H9 (cell line): Measurements from ENCODE around the gene FHOD3. TPM values are rescaled to one million over a fixed set of nuclear protein-coding genes. Genes with fewer than 3 reads are reported as not detected.

Source experiments
- DNase-seq: peaks from one replicate; pipeline ENCODE4 v3.0.0-alpha.2; 2017
- H2AFZ ChIP-seq: one replicate; pipeline ENCODE4 v1.6.1; 2013; ENCODE audit warnings: mild to moderate bottlenecking, low read length, control low read depth, moderate library complexity
- H2AK5ac ChIP-seq: 2 replicates; pipeline ENCODE4 v1.6.1; 2013; ENCODE audit warnings: low read length, control low read depth, mixed read lengths; ENCODE audit not compliant: insufficient read length
- H2BK120ac ChIP-seq: one replicate; pipeline ENCODE4 v1.6.1; 2013; ENCODE audit warnings: low read depth, mild to moderate bottlenecking, low read length, control low read depth, inconsistent platforms; ENCODE audit not compliant: poor library complexity, severe bottlenecking
- H2BK12ac ChIP-seq: 2 replicates; pipeline ENCODE4 v1.6.1; 2013; ENCODE audit warnings: low read length, control low read depth, mixed read lengths, low read depth; ENCODE audit not compliant: insufficient read length
- H2BK15ac ChIP-seq: 2 replicates; pipeline ENCODE4 v1.6.1; 2013; ENCODE audit warnings: low read depth, low read length, control low read depth
- H2BK20ac ChIP-seq: one replicate; pipeline ENCODE4 v1.6.1; 2013; ENCODE audit warnings: low read depth, mild to moderate bottlenecking, low read length, control low read depth, inconsistent platforms; ENCODE audit not compliant: poor library complexity, severe bottlenecking
- H2BK5ac ChIP-seq: 2 replicates; pipeline ENCODE4 v1.6.1; 2013; ENCODE audit warnings: low read length, control low read depth, mixed read lengths; ENCODE audit not compliant: insufficient read length
- H3K14ac ChIP-seq: 2 replicates; pipeline ENCODE4 v1.6.1; 2013; ENCODE audit warnings: low read length, control low read depth; ENCODE audit not compliant: insufficient read depth
- H3K18ac ChIP-seq: 2 replicates; pipeline ENCODE4 v1.6.1; 2013; ENCODE audit warnings: low read depth, mild to moderate bottlenecking, mixed read lengths, low read length, control low read depth; ENCODE audit not compliant: insufficient read length
- H3K23ac ChIP-seq: 2 replicates; pipeline ENCODE4 v1.6.1; 2013; ENCODE audit warnings: low read length, control low read depth, mixed read lengths, low read depth; ENCODE audit not compliant: insufficient read length
- H3K23me2 ChIP-seq: 2 replicates; pipeline ENCODE4 v1.6.1; 2013; ENCODE audit warnings: low read depth, mild to moderate bottlenecking, mixed read lengths, low read length, control low read depth; ENCODE audit not compliant: insufficient read length, poor library complexity, severe bottlenecking
- H3K27ac ChIP-seq: 2 replicates; pipeline ENCODE4 v1.5.1; 2013; ENCODE audit warnings: low read length, control low read depth, mixed read lengths, low read depth; ENCODE audit not compliant: insufficient read length
- H3K27me3 ChIP-seq: 2 replicates; pipeline ENCODE4 v1.6.1; 2013; ENCODE audit warnings: low read length, control low read depth, inconsistent platforms; ENCODE audit not compliant: insufficient read depth
- H3K4ac ChIP-seq: 2 replicates; pipeline ENCODE4 v1.6.1; 2013; ENCODE audit warnings: low read depth, mild to moderate bottlenecking, control low read depth, inconsistent platforms, low read length, moderate library complexity
- H3K4me1 ChIP-seq: 2 replicates; pipeline ENCODE4 v1.6.1; 2013; ENCODE audit warnings: low read length, control low read depth, inconsistent platforms; ENCODE audit not compliant: insufficient read depth
- H3K4me2 ChIP-seq: 2 replicates; pipeline ENCODE4 v1.6.1; 2013; ENCODE audit warnings: low read length, control low read depth, mixed read lengths; ENCODE audit not compliant: insufficient read length, insufficient read depth
- H3K56ac ChIP-seq: 2 replicates; pipeline ENCODE4 v1.6.1; 2013; ENCODE audit warnings: low read depth, mild to moderate bottlenecking, mixed read lengths, low read length, control low read depth; ENCODE audit not compliant: insufficient read length
- H3K79me1 ChIP-seq: 2 replicates; pipeline ENCODE4 v1.6.1; 2013; ENCODE audit warnings: low read depth, mild to moderate bottlenecking, moderate library complexity, low read length, control low read depth, inconsistent platforms; ENCODE audit not compliant: insufficient read depth, poor library complexity, severe bottlenecking
- H3K79me2 ChIP-seq: 2 replicates; pipeline ENCODE4 v1.6.1; 2013; ENCODE audit warnings: low read length, control low read depth, inconsistent platforms; ENCODE audit not compliant: insufficient read depth
- H3K9ac ChIP-seq: 2 replicates; pipeline ENCODE4 v1.6.1; 2013; ENCODE audit warnings: low read length, control low read depth, mixed read lengths; ENCODE audit not compliant: insufficient read length; ENCODE audit errors: extremely low read depth
- H3K9me3 ChIP-seq: one replicate; pipeline ENCODE4 v1.6.1; 2013; ENCODE audit warnings: low read depth, low read length, inconsistent platforms; ENCODE audit not compliant: control insufficient read depth
- H3T11ph ChIP-seq: one replicate; pipeline ENCODE4 v1.6.1; 2013; ENCODE audit warnings: mild to moderate bottlenecking, low read length, control low read depth, inconsistent platforms
- H4K20me1 ChIP-seq: one replicate; pipeline ENCODE4 v1.6.1; 2013; ENCODE audit not compliant: control insufficient read depth, insufficient read length, insufficient read depth
- H4K5ac ChIP-seq: 2 replicates; pipeline ENCODE4 v1.6.1; 2013; ENCODE audit warnings: low read depth, mild to moderate bottlenecking, mixed read lengths, low read length, control low read depth; ENCODE audit not compliant: insufficient read length
- H4K8ac ChIP-seq: replicated peaks from 2 replicates; pipeline ENCODE4 v1.6.1; 2013; ENCODE audit warnings: low read length, control low read depth, mixed read lengths, low read depth; ENCODE audit not compliant: insufficient read length
- H4K91ac ChIP-seq: 2 replicates; pipeline ENCODE4 v1.6.1; 2013; ENCODE audit warnings: low read depth, mild to moderate bottlenecking, moderate library complexity, mixed read lengths, low read length, control low read depth; ENCODE audit not compliant: insufficient read length
- H3K27ac Mint-ChIP-seq, 3 experiments: 2 replicates in 2 of 3; 3 replicates in 1 of 3; pipeline ENCODE4 v1.8.0; 2020 to 2021; ENCODE audit warnings: mixed read lengths in 3 of 3, mild to moderate bottlenecking in 1 of 3, moderate library complexity in 1 of 3
- H3K27me3 Mint-ChIP-seq: 2 replicates; pipeline ENCODE4 v1.8.0; 2021; ENCODE audit warnings: low read depth, mild to moderate bottlenecking, moderate library complexity, mixed read lengths
- H3K36me3 Mint-ChIP-seq, 3 experiments: 2 replicates in 2 of 3; 3 replicates in 1 of 3; pipeline ENCODE4 v1.8.0; 2020 to 2021; ENCODE audit warnings: low read depth in 3 of 3, mixed read lengths in 3 of 3; ENCODE audit not compliant: insufficient read depth in 1 of 3
- H3K4me1 Mint-ChIP-seq, 2 experiments: 2 replicates each; pipeline ENCODE4 v1.8.0; 2020; ENCODE audit warnings: mixed read lengths in 2 of 2
- H3K4me3 Mint-ChIP-seq, 2 experiments: 2 replicates in 1 of 2; 3 replicates in 1 of 2; pipeline ENCODE4 v1.8.0; 2020 to 2021; ENCODE audit warnings: mild to moderate bottlenecking in 2 of 2, mixed read lengths in 2 of 2, moderate library complexity in 1 of 2
- H3K9me3 Mint-ChIP-seq, 2 experiments: 2 replicates in 1 of 2; 3 replicates in 1 of 2; pipeline ENCODE4 v1.8.0; 2020; ENCODE audit warnings: mild to moderate bottlenecking in 2 of 2, mixed read lengths in 2 of 2, moderate library complexity in 1 of 2
- CTCF ChIP-seq: fragments of 200-600 bp; sonication (generic); conservative IDR thresholded peaks from 3 replicates; pipeline ENCODE4 v1.8.0; 2021; ENCODE audit warnings: antibody characterized with exemption, mild to moderate bottlenecking
- WGBS: extraction: QIAGEN DNeasy Blood & Tissue Kit; methylation state at CpG from one replicate; pipeline ENCODE4 v1.1.7; 2013; ENCODE audit warnings: missing lambda C conversion rate, low lambda C conversion rate, mixed read lengths; ENCODE audit not compliant: insufficient read length; ENCODE audit errors: extremely low coverage; 5-methylcytosine and 5-hydroxymethylcytosine counted together
- total RNA-seq: library from RNA; stranded (reverse); gene quantifications from 2 replicates; pipeline ENCODE4 v1.2.1, GENCODE V29; 2021

The FHOD3 gene
- total RNA-seq, 1 experiment from 2014 or later = 8.0 TPM

- Mint-ChIP-seq H3K9me3 (no peaks in the 10 kb centered on the region), H3K4me3 (no peak overlapping the region), H3K27me3 (peaks cover 5% of the 10 kb centered on the region), H3K36me3 (no peaks in the 10 kb centered on the region), H3K27ac (no peak overlapping the region), H3K4me1 (no peaks in the 10 kb centered on the region)
- Histone ChIP-seq H4K20me1 (no peaks in the 10 kb centered on the region), H3K23me2 (no peaks in the 10 kb centered on the region), H3K9ac (no peak overlapping the region), H2BK20ac (no peak overlapping the region), H2AK5ac (no peak overlapping the region), H2BK15ac (no peak overlapping the region), H3K27ac (no peak overlapping the region), H2AFZ (no peak overlapping the region), H3K79me1 (no peaks in the 10 kb centered on the region), H2BK5ac (no peak overlapping the region), H3K23ac (no peak overlapping the region), H3K79me2 (no peaks in the 10 kb centered on the region), H4K5ac (no peak overlapping the region), H2BK12ac (no peak overlapping the region), H3K56ac (no peak overlapping the region), H3K27me3 (no peaks in the 10 kb centered on the region), H3K4me1 (no peaks in the 10 kb centered on the region), H3K9me3 (no peaks in the 10 kb centered on the region), H4K8ac (no peak overlapping the region), H2BK120ac (no peak overlapping the region), H4K91ac (no peak overlapping the region), H3K14ac (no peak overlapping the region), H3T11ph (no peak overlapping the region), H3K18ac (no peak overlapping the region), H3K4ac (no peak overlapping the region), H3K4me2 (no peak overlapping the region)
- no peak for TF ChIP-seq CTCF
- DNase-seq = no peak
- WGBS = no CpG with 5 or more reads among the region's 3 CpGs
These were observed 18.5 kb upstream of the FHOD3 start for GRCh38 chr18:36279001-36279400.
